Activated CD4-positive, alpha-beta T cell treated with anti-CD3 and anti-CD28 coated beads for 4 hours (primary cell): Measurements from ENCODE around the gene NFAM1.

ENCODE experiments used
- DNase-seq, 2 donors: peaks; one replicate each; pipeline ENCODE4 v3.0.0-alpha.2; 2020

The NFAM1 gene

GRCh38 chr22:42380769-42381551 lies 51.2 kb downstream of the NFAM1 start:
- DNase-seq, result no peak

- no peak for DNase-seq
Measured at GRCh38 chr22:42379966-42380537, 52.2 kb downstream of the NFAM1 start.

- DNase-seq, result no peak
Measured at GRCh38 chr22:42376711-42377554, 55.3 kb downstream of the NFAM1 start.

- DNase-seq, result no peak
Measured at GRCh38 chr22:42375982-42376381, 56.2 kb downstream of the NFAM1 start.

DNA sequence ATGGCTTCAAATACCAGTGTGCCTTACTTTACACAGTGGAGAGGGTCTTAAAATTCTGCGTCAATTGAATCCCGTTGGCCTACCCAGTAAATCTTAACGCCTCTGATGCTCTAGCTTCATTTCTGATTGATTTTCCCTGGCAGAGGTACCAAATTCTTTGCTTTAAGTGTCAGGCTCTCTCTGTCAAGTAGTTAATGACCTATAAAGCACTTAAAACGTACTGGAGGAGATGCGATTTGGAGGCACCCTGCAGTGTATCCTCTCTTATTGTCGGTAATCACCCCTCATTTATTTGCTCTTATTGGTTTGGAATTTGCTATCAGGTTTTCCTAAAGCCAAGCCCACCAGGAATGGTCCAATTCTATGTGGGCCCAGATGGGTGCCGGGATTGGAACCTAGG lies 59.2 kb downstream of the NFAM1 start:
- DNase-seq, result no peak

- DNase-seq, result no peak
Measured at GRCh38 chr22:42371501-42371900, 60.7 kb downstream of the NFAM1 start.

GRCh38 chr22:42371099-42371498 lies 61.1 kb downstream of the NFAM1 start:
- no peak for DNase-seq

- peak; percentile 81 to 82 for DNase-seq
Measured at GRCh38 chr22:42369250-42370041, 62.8 kb downstream of the NFAM1 start.

GRCh38 chr22:42368379-42369249 lies 63.6 kb downstream of the NFAM1 start:
- peak; percentile 14 to 20 for DNase-seq

DNA sequence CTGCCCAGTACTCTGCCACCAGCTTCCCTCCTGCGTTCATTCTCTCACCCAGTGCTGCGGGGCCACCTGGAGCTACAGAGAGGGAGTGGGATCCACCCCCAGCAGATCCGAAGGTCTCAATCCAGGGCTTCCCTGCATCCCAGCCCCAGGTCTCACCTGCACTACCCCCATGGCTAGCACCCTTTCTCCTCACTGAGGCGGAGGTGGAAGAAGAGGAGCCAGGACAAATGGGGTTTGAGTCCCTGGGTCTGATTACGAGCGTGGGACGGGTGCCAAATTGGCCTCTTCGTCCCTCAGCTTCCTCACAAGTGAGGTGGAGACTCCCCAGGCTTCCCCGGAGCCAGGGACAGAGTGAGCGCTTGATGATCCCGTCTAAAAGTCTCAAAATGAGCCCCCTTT lies 64.2 kb downstream of the NFAM1 start:
- no peak for DNase-seq

DNA sequence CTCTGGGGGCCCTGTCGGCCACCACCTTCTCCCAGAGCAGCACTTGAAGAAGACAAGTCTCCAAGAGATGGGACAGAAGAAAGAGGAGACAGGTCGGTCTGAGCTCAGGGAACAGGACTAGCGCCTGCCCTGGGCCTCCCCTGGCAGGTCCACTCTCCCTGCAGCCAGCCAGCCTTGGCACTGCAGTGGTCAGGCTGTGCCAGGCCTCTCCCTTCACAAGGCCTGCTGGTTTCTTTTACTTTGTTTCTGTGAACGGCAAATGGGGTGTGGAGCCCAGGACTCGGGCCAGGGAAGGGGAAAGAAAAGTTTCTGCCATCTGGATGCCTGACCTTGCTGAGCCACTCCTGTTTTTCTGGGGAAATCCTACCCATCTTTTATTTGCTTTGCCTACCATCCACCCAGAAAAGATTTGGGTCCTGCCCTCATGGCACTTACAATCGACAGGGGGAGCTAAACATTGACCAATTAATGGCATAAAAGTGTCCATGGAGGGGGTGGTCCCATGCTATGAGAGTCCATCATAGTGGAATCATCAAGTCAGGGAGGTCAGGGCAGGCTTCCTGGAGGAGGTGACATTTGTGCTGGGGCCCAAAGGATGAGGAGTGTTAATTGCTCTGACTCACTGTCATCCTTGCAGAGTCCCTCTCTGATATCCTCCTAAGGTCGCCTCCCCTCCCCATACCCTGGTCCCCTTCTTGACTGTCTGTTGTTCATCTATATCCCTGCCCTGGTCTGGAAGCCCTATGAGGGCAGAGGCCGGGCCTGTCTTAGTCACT lies 65.2 kb downstream of the NFAM1 start:
- no peak for DNase-seq

DNA sequence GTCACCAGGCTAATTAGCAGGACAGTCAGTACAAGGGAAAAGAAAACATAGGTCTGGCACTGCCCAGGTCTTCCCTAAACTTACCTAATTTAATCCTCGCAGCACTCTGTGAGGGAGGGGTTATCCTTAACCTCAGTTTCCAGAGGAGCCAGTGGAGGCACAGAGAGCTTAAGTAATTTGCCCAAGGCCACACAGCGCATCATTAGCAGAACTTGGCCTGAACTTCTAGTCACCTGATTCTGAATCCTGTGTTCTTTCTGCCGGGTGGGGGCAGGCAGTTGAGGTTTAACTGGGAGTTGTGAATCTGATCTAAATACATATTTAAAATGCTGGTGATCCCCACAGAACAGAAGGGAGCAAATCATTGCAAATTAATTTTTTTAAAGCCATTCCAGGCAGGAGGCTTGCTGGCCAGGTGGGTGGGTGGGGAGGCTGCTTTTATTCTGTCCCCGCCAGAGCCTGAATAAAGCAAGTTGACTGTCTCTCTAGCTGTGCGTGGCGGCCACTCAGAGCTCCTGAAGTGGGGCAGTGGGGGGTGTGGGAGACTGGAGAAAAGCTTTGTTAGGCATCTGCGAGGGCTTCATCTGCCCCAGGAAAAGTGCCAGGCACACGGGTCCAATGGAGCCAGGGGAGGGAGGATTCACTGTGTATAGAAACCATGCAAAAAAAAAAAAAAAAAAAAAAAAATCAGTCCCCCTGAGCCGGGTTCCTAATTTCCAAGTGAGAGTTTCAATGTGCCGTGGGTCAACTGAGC lies 66.1 kb downstream of the NFAM1 start:
- no peak for DNase-seq

DNA sequence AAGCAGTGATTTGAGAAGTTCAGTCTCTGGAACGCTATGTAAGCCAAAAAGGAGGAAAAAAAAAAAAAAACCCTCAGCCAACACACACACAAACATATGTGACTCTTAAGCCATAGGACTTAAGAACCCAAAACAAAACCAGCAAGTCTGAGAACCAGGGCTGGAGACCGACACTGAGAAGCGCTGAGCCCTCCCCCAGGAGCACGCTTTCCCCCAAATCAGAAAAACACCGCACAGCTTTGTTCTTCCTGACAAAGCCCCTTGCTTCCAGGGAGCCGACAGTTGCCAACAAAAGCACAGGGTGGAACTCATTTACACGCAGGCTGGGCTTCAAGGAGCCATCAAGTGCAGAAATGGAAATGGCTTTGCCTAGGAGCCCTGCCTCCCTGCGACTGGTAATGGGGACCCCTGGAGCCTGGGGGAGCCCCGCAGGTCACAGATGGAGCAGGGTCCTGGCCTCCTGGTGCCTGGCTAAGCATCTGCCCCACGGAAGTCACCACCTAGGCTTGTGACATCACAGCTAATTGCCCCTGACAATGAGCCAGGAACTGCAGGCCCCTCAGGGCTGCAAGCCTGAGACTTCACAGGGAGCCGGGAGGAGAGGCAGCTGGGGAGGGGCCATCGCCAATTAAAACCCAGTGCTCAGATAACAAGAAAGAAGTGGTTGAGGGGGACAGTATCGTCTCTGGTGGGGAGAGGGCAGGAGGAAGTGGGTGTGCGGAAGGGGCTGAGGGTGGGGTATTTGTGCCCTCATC lies 66.9 kb downstream of the NFAM1 start:
- no peak for DNase-seq

- no peak for DNase-seq
Measured at GRCh38 chr22:42364604-42365110, 67.5 kb downstream of the NFAM1 start.

- no peak for DNase-seq
Measured at GRCh38 chr22:42363892-42364291, 68.3 kb downstream of the NFAM1 start.

DNA sequence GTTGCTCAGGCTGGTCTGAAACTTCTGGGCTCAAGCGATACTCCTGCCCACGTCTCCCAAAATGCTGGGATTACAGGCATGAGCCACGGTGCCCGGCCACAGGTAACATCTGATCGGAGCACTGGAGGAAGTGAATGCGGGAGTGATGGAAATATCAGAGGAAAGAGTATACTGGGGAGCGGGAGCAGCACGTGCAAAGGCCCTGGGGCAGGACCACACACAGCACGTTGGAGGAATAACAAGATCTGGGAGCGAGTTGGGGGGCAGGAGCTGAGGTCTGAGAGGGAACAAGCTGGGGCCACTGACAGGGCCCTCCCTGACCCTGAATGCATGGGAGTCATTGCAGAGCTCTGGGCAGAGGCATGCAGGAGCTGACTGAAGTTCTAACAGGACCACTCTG lies 70.7 kb downstream of the NFAM1 start:
- DNase-seq, result no peak

DNA sequence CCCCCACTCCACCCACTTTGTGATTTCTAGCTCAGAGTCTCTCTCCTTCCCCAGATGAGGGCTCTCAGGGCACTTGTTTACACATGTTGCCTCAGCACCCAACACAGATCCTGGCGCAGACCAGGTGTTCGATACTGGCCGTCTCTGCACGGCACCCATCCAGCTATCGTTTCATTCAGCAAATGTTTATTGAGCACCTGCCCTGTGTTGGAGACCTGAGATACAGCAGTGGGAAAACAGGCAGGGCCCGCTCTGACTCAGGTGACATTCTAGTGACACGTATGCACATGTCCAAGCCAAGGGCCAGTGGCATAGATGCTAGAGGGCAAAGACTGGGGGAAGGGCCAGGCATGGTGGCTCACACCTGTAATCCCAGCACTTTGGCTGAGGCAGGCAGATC lies 71.9 kb downstream of the NFAM1 start:
- no peak for DNase-seq

DNA sequence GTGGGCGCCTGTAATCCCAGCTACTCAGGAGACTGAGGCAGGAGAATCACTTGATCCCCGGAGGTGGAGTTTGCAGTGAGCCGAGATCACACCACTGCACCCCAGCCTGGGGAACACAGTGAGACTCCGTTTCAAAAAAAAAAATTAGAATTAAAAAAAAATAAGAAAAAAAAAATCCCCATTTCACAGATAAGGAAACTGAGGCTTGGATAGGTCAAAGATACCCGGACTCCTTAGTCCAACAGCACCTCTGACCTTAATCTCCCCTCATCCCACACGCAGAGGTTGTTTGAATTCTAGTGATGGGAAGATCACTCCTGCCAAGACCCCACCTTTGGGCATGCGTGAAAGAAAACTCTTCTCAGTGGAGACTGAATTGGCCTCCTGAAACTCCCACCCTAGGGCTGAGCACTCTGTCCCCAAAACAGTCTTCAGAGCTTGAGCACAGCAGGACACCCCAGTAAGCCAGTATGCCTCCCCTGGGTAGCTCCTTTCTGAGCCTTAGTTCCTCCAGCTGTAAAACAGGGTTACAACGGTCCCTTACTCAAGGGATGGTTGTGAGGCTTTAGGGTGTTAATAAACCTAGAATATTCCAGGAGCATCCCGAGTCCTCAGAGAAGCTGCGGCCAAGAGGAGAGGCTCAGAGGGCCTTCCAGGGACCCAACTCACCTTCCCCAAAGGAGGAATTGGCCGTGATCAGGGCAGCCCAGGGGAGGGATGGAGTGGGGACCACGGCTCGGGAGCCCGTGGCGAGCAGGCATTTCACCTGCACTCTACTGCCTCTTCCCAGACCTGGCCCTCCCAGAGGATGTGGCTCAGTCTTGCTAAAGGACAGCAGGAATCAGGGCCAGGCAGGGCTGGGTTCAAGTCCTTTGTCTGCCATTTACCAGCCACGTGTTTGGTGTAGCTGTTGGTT lies 73.3 kb downstream of the NFAM1 start:
- DNase-seq, result no peak
